Hepatic stellate cell (primary cell): Measurements from ENCODE around the gene MXD4.
"Not testable (repeated sequence)": the region's sequence is repeated elsewhere in the genome, so short reads cannot be mapped to it uniquely, and the experiment has no call there.

Source experiments
- DNase-seq: peaks from one replicate; pipeline ENCODE4 v3.0.0; 2011; ENCODE audit warnings: low spot score

MXD4 gene

GRCh38 chr4:2219233-2219760 is 42.6 kb downstream of the MXD4 start:
- DNase-seq: no peak

- no peak for DNase-seq
Measured at GRCh38 chr4:2218436-2218835, 43.5 kb downstream of the MXD4 start.

GRCh38 chr4:2217726-2218125 is 44.2 kb downstream of the MXD4 start:
- DNase-seq: no peak

GRCh38 chr4:2212831-2213230 is 49.1 kb downstream of the MXD4 start:
- no peak for DNase-seq

- DNase-seq: not testable (repeated sequence)
Measured at GRCh38 chr4:2202789-2203188, 59.1 kb downstream of the MXD4 start.
